H1 (cell line): ENCODE results near the gene ERI3. TPM values are rescaled to one million over a fixed set of nuclear protein-coding genes. Genes with fewer than 3 reads are reported as not detected.

Experiments used
- CTCF ChIA-PET: fragments of 300-600 bp; sonication (Branson Sonifier 250); formaldehyde crosslinking; loops from one replicate; lab custom pipeline; 2021; ENCODE audit not compliant: partially characterized antibody; lab: Charles Lee
- POLR2A ChIA-PET: fragments of 300-600 bp; sonication (Branson Sonifier 250); formaldehyde crosslinking; loops from one replicate; lab custom pipeline; 2021; ENCODE audit warnings: inconsistent platforms; ENCODE audit not compliant: partially characterized antibody; lab: Charles Lee
- DNase-seq, 2 experiments: peaks; one replicate each; pipeline versions ENCODE4 v3.0.0 to v3.0.0-alpha.2; 2010 to 2022; ENCODE audit warnings: low spot score in 2 of 2, low read depth in 1 of 2, mixed read lengths in 1 of 2
- FAIRE-seq: peaks from 2 replicates; lab custom pipeline; 2011; peaks lifted over from hg19 to GRCh38; lab: Jason Lieb, UNC
- H2AFZ ChIP-seq: 2 replicates; pipeline ENCODE4 v1.8.1; 2012; ENCODE audit warnings: low read length, inconsistent platforms
- H2AK5ac ChIP-seq: 2 replicates; pipeline ENCODE4 v1.6.1; 2013; ENCODE audit warnings: low read depth, low read length
- H2BK120ac ChIP-seq: replicated peaks from 2 replicates; pipeline ENCODE3; 2013; ENCODE audit warnings: low read depth, low read length, inconsistent platforms
- H2BK12ac ChIP-seq: 2 replicates; pipeline ENCODE4 v1.6.1; 2013; ENCODE audit warnings: low read depth, low read length
- H2BK15ac ChIP-seq: 2 replicates; pipeline ENCODE4 v1.6.1; 2013; ENCODE audit warnings: low read length
- H2BK20ac ChIP-seq: 2 replicates; pipeline ENCODE4 v1.6.1; 2013; ENCODE audit warnings: low read length
- H2BK5ac ChIP-seq: 2 replicates; pipeline ENCODE4 v1.6.1; 2013; ENCODE audit warnings: low read depth, low read length
- H3K14ac ChIP-seq: 2 replicates; pipeline ENCODE4 v1.6.1; 2013; ENCODE audit warnings: inconsistent platforms; ENCODE audit not compliant: insufficient read length
- H3K18ac ChIP-seq: 2 replicates; pipeline ENCODE4 v1.6.1; 2013; ENCODE audit warnings: low read length; ENCODE audit errors: extremely low read depth
- H3K23ac ChIP-seq: 2 replicates; pipeline ENCODE4 v1.6.1; 2013; ENCODE audit warnings: inconsistent platforms; ENCODE audit not compliant: insufficient read length
- H3K23me2 ChIP-seq: 2 replicates; pipeline ENCODE4 v1.6.1; 2013; ENCODE audit warnings: low read depth, low read length
- H3K27ac ChIP-seq: 2 replicates; pipeline ENCODE4 v1.6.1; 2011; ENCODE audit warnings: low read depth, low read length, inconsistent platforms
- H3K27me3 ChIP-seq, 4 experiments: replicated peaks in 1 of 4; 1 replicate in 1 of 4; 2 replicates in 3 of 4; pipeline versions ENCODE4 v1.6.1 to v1.8.1; 2011 to 2013; ENCODE audit warnings: low read length in 3 of 4, mild to moderate bottlenecking in 3 of 4, inconsistent platforms in 2 of 4, mixed read lengths in 2 of 4, moderate library complexity in 1 of 4; ENCODE audit not compliant: control insufficient read depth in 3 of 4, insufficient read depth in 3 of 4; ENCODE audit errors: extremely low read depth in 1 of 4
- H3K36me3 ChIP-seq, 4 experiments: 2 replicates each; pipeline versions ENCODE4 v1.6.1 to v1.8.1; 2011 to 2013; ENCODE audit warnings: mild to moderate bottlenecking in 4 of 4, low read length in 3 of 4, moderate library complexity in 2 of 4, control low read depth in 1 of 4, inconsistent platforms in 1 of 4; ENCODE audit not compliant: insufficient read depth in 4 of 4, control insufficient read depth in 2 of 4
- H3K4ac ChIP-seq: replicated peaks from 2 replicates; pipeline ENCODE3; 2013; ENCODE audit warnings: low read length, low read depth, mixed read lengths, inconsistent platforms; ENCODE audit not compliant: insufficient read length
- H3K4me1 ChIP-seq, 4 experiments: replicated peaks in 1 of 4; 1 replicate in 1 of 4; 2 replicates in 3 of 4; pipeline versions ENCODE4 v1.6.1 to v1.8.1; 2011 to 2013; ENCODE audit warnings: low read length in 3 of 4, inconsistent platforms in 2 of 4, mixed read lengths in 1 of 4; ENCODE audit not compliant: insufficient read depth in 4 of 4, control insufficient read depth in 3 of 4
- H3K4me2 ChIP-seq, 2 experiments: 2 replicates each; pipeline versions ENCODE4 v1.6.1 to v1.8.1; 2011 to 2013; ENCODE audit warnings: low read depth in 2 of 2, low read length in 2 of 2, control low read depth in 1 of 2, inconsistent platforms in 1 of 2, mild to moderate bottlenecking in 1 of 2; ENCODE audit not compliant: insufficient read depth in 1 of 2
- H3K4me3 ChIP-seq, 4 experiments: fragments of 200-600, 300-600 bp in 1 of 4; sonication (generic), shearing (Covaris generic), sonication (Bioruptor Twin) in 1 of 4; 2 replicates each; pipeline versions ENCODE4 v1.5.1 to v1.8.1; 2011 to 2016; ENCODE audit warnings: low read length in 4 of 4, low read depth in 3 of 4, control low read depth in 2 of 4, inconsistent platforms in 2 of 4, mild to moderate bottlenecking in 2 of 4, mixed read lengths in 1 of 4, moderate library complexity in 1 of 4; ENCODE audit not compliant: insufficient read depth in 2 of 4; ENCODE audit errors: extremely low read depth in 1 of 4
- H3K56ac ChIP-seq: replicated peaks from 2 replicates; pipeline ENCODE3; 2013; ENCODE audit warnings: low read depth, mild to moderate bottlenecking, mixed read lengths, low read length, inconsistent platforms; ENCODE audit not compliant: insufficient read length
- H3K79me1 ChIP-seq: 2 replicates; pipeline ENCODE4 v1.6.1; 2013; ENCODE audit warnings: low read depth, low read length, control low read depth
- H3K79me2 ChIP-seq, 2 experiments: 2 replicates each; pipeline versions ENCODE4 v1.6.1 to v1.8.1; 2012 to 2013; ENCODE audit warnings: low read length in 2 of 2, mild to moderate bottlenecking in 2 of 2, inconsistent platforms in 1 of 2; ENCODE audit not compliant: insufficient read depth in 2 of 2, control insufficient read depth in 1 of 2
- H3K9ac ChIP-seq, 4 experiments: replicated peaks in 1 of 4; 1 replicate in 1 of 4; 2 replicates in 3 of 4; pipeline versions ENCODE4 v1.6.1 to v1.8.1; 2011 to 2013; ENCODE audit warnings: low read depth in 3 of 4, low read length in 3 of 4, control low read depth in 2 of 4, mild to moderate bottlenecking in 2 of 4, moderate library complexity in 2 of 4, inconsistent platforms in 1 of 4; ENCODE audit errors: extremely low read depth in 1 of 4
- H3K9me3 ChIP-seq, 2 experiments: 2 replicates each; pipeline versions ENCODE4 v1.6.1 to v1.8.1; 2012 to 2013; ENCODE audit warnings: mild to moderate bottlenecking in 2 of 2, moderate library complexity in 2 of 2, control low read depth in 1 of 2, inconsistent platforms in 1 of 2, low read depth in 1 of 2, low read length in 1 of 2, mixed read lengths in 1 of 2; ENCODE audit not compliant: insufficient read depth in 2 of 2
- H4K20me1 ChIP-seq, 2 experiments: replicated peaks in 1 of 2; 2 replicates each; pipeline versions ENCODE3 to v1.8.1; 2011 to 2013; ENCODE audit warnings: inconsistent platforms in 2 of 2, low read length in 2 of 2, mild to moderate bottlenecking in 1 of 2; ENCODE audit not compliant: insufficient read depth in 2 of 2, control insufficient read depth in 1 of 2
- H4K5ac ChIP-seq: 2 replicates; pipeline ENCODE4 v1.6.1; 2013; ENCODE audit warnings: low read length, low read depth, mixed read lengths, inconsistent platforms; ENCODE audit not compliant: insufficient read length
- H4K8ac ChIP-seq: 2 replicates; pipeline ENCODE4 v1.8.0; 2013; ENCODE audit warnings: mild to moderate bottlenecking, moderate library complexity, low read length, inconsistent platforms; ENCODE audit not compliant: insufficient read depth; ENCODE audit errors: extremely low read depth
- H4K91ac ChIP-seq: replicated peaks from 2 replicates; pipeline ENCODE3; 2013; ENCODE audit warnings: low read length, mixed read lengths, inconsistent platforms; ENCODE audit not compliant: insufficient read length
- JUND ChIP-seq: IDR thresholded peaks from 2 replicates; pipeline ENCODE4 v1.6.1; 2011; ENCODE audit warnings: mild to moderate bottlenecking, improper control_type of control experiment, low read length
- NRF1 ChIP-seq: IDR thresholded peaks from 2 replicates; pipeline ENCODE4 v1.6.1; 2011; ENCODE audit warnings: mild to moderate bottlenecking, low read depth, low read length, improper control_type of control experiment
- SIN3A ChIP-seq, 2 experiments: IDR thresholded peaks in 1 of 2; conservative IDR thresholded peaks in 1 of 2; 2 replicates each; pipeline ENCODE4 v1.6.1; 2011 to 2012; ENCODE audit warnings: low read length in 2 of 2, improper control_type of control experiment in 1 of 2, low read depth in 1 of 2, mild to moderate bottlenecking in 1 of 2
- WGBS, 2 experiments: shearing (Covaris generic) in 1 of 2; methylation state at CpG; one replicate each; pipeline versions ENCODE4 v1.1.6 to v1.1.7; 2013 to 2015; ENCODE audit warnings: low lambda C conversion rate in 2 of 2, mixed read lengths in 2 of 2, inconsistent platforms in 1 of 2, low coverage in 1 of 2, missing lambda C conversion rate in 1 of 2; ENCODE audit not compliant: insufficient replicate concordance in 2 of 2, insufficient coverage in 1 of 2, insufficient read length in 1 of 2; ENCODE audit errors: extremely low coverage in 1 of 2, missing lambda C conversion rate in 1 of 2; 5-methylcytosine and 5-hydroxymethylcytosine counted together
- polyA plus RNA-seq, 7 experiments: library from polyadenylated mRNA; depleted of rRNA in 3 of 7; stranded (reverse) in 5 of 7; unstranded in 2 of 7; fragments of >200 nt in 5 of 7; fragments of 200-250 nt in 2 of 7; gene quantifications; 1 replicate in 5 of 7; 2 replicates in 1 of 7; 4 replicates in 1 of 7; pipeline versions ENCODE4 v1.2.1 to v1.2.3, GENCODE V29; 2011 to 2013; ENCODE audit warnings: missing spikeins in 2 of 7, mixed read lengths in 2 of 7
- total RNA-seq: library from RNA; stranded (reverse); fragmentation: NEBNext Ultra II Directional; extraction: Animal tissue kit (Norgen Biotek cat#: 25700); gene quantifications from 2 replicates; pipeline ENCODE4 v1.2.1, GENCODE V29; 2021

The ERI3 gene
- total and polyA plus RNA-seq, 2 of the 8 experiments (the other 6 are each of a cell fraction or from before 2014, with no cell fraction given) = 81.1 to 199 TPM

GRCh38 chr1:44244986-44245385 lies 110.1 kb downstream of the ERI3 start:
- Histone ChIP-seq H2BK15ac (no peak overlapping the region), H3K4me2 (no peak overlapping the region), H3K23ac (no peak overlapping the region), H2AK5ac (no peak overlapping the region), H2BK12ac (no peak overlapping the region), H3K4me3 (no peak overlapping the region), H2BK20ac (no peak overlapping the region), H3K4me1 (peaks cover 0 to 8% (median 5%) of the 10 kb centered on the region in 4 experiments; a peak in 6 of 7 replicates), H3K4ac (no peak overlapping the region), H3K14ac (no peak overlapping the region), H3K18ac (no peak overlapping the region), H4K91ac (no peak overlapping the region), H2BK120ac (no peak overlapping the region), H2AFZ (no peak overlapping the region), H3K36me3 (peaks cover 0 to 5% (median 1%) of the 10 kb centered on the region in 4 experiments; a peak in 1 of 8 replicates), H3K79me2 (no peaks in the 10 kb centered on the region), H3K27ac (no peak overlapping the region), H3K9ac (no peak overlapping the region), H4K5ac (no peak overlapping the region), H3K56ac (no peak overlapping the region), H4K8ac (no peak overlapping the region), H3K23me2 (no peaks in the 10 kb centered on the region; the same call in 1 of the 2 replicates), H3K79me1 (no peaks in the 10 kb centered on the region; the same call in 1 of the 2 replicates), H3K27me3 (no peaks in the 10 kb centered on the region), H2BK5ac (no peak overlapping the region), H3K9me3 (no peaks in the 10 kb centered on the region), H4K20me1 (peaks cover 0 to 3% of the 10 kb centered on the region in 2 experiments)
- CTCF ChIA-PET = interaction anchor here (1.6 kb wide), 1 partner anchor 33 kb away, joined by 4 read pairs; no protein-coding TSS in a partner anchor
- TF ChIP-seq SIN3A (conservative IDR thresholded peaks at IDR 0.05 in 1 of 2, IDR thresholded peaks at IDR 0.05 in 1 of 2; ENCODE audit: low read depth in 1 of 2, low read length in 2 of 2) = no peak
- TF ChIP-seq NRF1 = no peak
- TF ChIP-seq JUND = no peak
- WGBS, 2 experiments = 99% methylated on average over 9 of the region's 9 CpGs; no CpG with 5 or more reads in 1 of the 2 experiments
- DNase-seq = no peak
- FAIRE-seq = no peak
- POLR2A ChIA-PET = no interaction called here
